ENCODE results near the gene RDH8.
"Not testable (repeated sequence)": the region's sequence is repeated elsewhere in the genome, so short reads cannot be mapped to it uniquely, and the experiment has no call there.

DNA sequence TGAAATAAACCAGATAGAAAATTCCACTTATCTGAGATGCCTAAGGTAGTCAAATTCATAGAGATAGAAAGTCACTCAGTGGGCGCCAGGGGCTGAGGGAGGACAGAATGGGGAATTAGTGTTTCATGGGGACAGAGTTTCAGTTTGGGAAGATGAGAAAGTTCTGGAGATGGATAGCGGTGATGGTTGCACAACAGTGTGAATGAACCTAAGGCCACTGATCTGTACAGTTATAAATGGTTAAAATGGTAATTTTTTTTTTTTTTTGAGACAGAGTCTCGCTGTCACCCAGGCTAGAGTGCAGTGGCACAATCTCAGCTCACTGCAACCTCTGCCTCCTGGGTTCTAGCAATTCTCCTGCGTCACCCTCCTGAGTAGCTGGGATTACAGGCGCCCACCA lies 9.8 kb downstream of the RDH8 start:
- TF ChIP-seq, protein P1, sequence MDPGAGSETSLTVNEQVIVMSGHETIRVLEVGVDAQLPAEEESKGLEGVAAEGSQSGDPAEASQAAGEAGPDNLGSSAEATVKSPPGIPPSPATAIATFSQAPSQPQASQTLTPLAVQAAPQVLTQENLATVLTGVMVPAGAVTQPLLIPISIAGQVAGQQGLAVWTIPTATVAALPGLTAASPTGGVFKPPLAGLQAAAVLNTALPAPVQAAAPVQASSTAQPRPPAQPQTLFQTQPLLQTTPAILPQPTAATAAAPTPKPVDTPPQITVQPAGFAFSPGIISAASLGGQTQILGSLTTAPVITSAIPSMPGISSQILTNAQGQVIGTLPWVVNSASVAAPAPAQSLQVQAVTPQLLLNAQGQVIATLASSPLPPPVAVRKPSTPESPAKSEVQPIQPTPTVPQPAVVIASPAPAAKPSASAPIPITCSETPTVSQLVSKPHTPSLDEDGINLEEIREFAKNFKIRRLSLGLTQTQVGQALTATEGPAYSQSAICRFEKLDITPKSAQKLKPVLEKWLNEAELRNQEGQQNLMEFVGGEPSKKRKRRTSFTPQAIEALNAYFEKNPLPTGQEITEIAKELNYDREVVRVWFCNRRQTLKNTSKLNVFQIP (CRISPR knock-in tag; IDR thresholded peaks at IDR 0.05; ENCODE audit: borderline replicate concordance, low read depth) = not testable (repeated sequence)
- TF ChIP-seq ZFP30 (CRISPR knock-in tag; IDR thresholded peaks at IDR 0.05); TOX (CRISPR knock-in tag; IDR thresholded peaks at IDR 0.05; ENCODE audit: borderline replicate concordance): not testable (repeated sequence)

All from SK-N-SH treated with all-trans-retinoic acid at 6 μM for 48 hours (cell line).